HCT116 (cell line): ENCODE data around the gene SF3A2.

Source experiments
- EZH2phosphoT487 ChIP-seq: fragments of 200-600 bp; IDR thresholded peaks from 2 replicates; pipeline ENCODE4 v1.6.1; 2018; ENCODE audit warnings: antibody characterized with exemption, borderline replicate concordance
- JUND ChIP-seq: IDR thresholded peaks from 2 replicates; pipeline ENCODE4 v1.6.1; 2012
- POLR2A ChIP-seq: IDR thresholded peaks from 2 replicates; pipeline ENCODE4 v1.7.0; 2011; ENCODE audit warnings: borderline replicate concordance; ENCODE audit not compliant: insufficient read depth, insufficient read length; ENCODE audit errors: extremely low read depth
- POLR2AphosphoS5 ChIP-seq: IDR thresholded peaks from 2 replicates; pipeline ENCODE4 v1.6.1; 2011; ENCODE audit warnings: mild to moderate bottlenecking, low read depth, low read length, moderate library complexity
- RAD21 ChIP-seq: IDR thresholded peaks from 2 replicates; pipeline ENCODE4 v1.6.1; 2012; ENCODE audit warnings: low read depth, mild to moderate bottlenecking
- SIN3A ChIP-seq: IDR thresholded peaks from 2 replicates; pipeline ENCODE4 v1.6.1; 2012; ENCODE audit warnings: low read depth
- SP1 ChIP-seq: IDR thresholded peaks from 2 replicates; pipeline ENCODE4 v1.6.1; 2012; ENCODE audit warnings: low read depth
- TF ChIP-seq, protein P1 (sequence below), 3 experiments: fragments of 200-600 bp in 1 of 3; sonication (generic) in 1 of 3; IDR thresholded peaks in 2 of 3; conservative IDR thresholded peaks in 1 of 3; 2 replicates each; pipeline ENCODE4 v1.5.1; 2012 to 2017; ENCODE audit warnings: low read depth in 2 of 3, low read length in 2 of 3, antibody characterized with exemption in 1 of 3, borderline replicate concordance in 1 of 3, control low read depth in 1 of 3, mild to moderate bottlenecking in 1 of 3, mixed read lengths in 1 of 3, mixed run types in 1 of 3, moderate library complexity in 1 of 3; ENCODE audit not compliant: insufficient read depth in 1 of 3
- TF ChIP-seq, protein P2 (sequence below): IDR thresholded peaks from 2 replicates; pipeline ENCODE4 v1.6.1; 2012; ENCODE audit warnings: low read depth
- TF ChIP-seq, protein P3 (sequence below): IDR thresholded peaks from 2 replicates; pipeline ENCODE4 v1.6.1; 2012

DNA sequence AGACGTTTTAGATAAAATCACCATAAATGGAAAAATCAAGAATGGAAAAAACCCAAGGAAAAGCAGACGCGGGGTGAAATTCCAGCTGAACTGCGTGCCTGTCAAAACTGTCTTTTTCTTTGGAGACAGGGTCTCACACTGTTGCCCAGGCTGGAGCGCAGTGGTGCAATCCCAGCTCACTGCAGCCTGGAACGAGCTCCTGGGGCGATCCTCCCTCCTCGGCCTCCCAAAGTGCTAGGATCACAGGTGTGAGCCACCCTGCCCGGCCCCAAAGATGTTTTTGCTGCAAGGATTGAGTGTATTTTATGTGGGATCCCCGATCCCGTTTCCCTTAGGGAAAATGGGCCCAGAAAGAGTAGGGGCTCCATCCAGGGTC, 46.2 kb downstream of the SF3A2 start:
- TF ChIP-seq, protein P1, sequence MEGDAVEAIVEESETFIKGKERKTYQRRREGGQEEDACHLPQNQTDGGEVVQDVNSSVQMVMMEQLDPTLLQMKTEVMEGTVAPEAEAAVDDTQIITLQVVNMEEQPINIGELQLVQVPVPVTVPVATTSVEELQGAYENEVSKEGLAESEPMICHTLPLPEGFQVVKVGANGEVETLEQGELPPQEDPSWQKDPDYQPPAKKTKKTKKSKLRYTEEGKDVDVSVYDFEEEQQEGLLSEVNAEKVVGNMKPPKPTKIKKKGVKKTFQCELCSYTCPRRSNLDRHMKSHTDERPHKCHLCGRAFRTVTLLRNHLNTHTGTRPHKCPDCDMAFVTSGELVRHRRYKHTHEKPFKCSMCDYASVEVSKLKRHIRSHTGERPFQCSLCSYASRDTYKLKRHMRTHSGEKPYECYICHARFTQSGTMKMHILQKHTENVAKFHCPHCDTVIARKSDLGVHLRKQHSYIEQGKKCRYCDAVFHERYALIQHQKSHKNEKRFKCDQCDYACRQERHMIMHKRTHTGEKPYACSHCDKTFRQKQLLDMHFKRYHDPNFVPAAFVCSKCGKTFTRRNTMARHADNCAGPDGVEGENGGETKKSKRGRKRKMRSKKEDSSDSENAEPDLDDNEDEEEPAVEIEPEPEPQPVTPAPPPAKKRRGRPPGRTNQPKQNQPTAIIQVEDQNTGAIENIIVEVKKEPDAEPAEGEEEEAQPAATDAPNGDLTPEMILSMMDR (IDR thresholded peaks at IDR 0.05 in 2 of 3, conservative IDR thresholded peaks at IDR 0.05 in 1 of 3; ENCODE audit: borderline replicate concordance in 1 of 3, insufficient read depth in 1 of 3, low read depth in 2 of 3, low read length in 2 of 3), result no peak
- TF ChIP-seq POLR2A (no peak), EZH2phosphoT487 (no peak), POLR2AphosphoS5 (no peak), RAD21 (no peak), SIN3A (no peak), SP1 (no peak), JUND (no peak)
- TF ChIP-seq, protein P2, sequence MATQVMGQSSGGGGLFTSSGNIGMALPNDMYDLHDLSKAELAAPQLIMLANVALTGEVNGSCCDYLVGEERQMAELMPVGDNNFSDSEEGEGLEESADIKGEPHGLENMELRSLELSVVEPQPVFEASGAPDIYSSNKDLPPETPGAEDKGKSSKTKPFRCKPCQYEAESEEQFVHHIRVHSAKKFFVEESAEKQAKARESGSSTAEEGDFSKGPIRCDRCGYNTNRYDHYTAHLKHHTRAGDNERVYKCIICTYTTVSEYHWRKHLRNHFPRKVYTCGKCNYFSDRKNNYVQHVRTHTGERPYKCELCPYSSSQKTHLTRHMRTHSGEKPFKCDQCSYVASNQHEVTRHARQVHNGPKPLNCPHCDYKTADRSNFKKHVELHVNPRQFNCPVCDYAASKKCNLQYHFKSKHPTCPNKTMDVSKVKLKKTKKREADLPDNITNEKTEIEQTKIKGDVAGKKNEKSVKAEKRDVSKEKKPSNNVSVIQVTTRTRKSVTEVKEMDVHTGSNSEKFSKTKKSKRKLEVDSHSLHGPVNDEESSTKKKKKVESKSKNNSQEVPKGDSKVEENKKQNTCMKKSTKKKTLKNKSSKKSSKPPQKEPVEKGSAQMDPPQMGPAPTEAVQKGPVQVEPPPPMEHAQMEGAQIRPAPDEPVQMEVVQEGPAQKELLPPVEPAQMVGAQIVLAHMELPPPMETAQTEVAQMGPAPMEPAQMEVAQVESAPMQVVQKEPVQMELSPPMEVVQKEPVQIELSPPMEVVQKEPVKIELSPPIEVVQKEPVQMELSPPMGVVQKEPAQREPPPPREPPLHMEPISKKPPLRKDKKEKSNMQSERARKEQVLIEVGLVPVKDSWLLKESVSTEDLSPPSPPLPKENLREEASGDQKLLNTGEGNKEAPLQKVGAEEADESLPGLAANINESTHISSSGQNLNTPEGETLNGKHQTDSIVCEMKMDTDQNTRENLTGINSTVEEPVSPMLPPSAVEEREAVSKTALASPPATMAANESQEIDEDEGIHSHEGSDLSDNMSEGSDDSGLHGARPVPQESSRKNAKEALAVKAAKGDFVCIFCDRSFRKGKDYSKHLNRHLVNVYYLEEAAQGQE, result no peak
- TF ChIP-seq, protein P3, sequence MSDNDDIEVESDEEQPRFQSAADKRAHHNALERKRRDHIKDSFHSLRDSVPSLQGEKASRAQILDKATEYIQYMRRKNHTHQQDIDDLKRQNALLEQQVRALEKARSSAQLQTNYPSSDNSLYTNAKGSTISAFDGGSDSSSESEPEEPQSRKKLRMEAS, result no peak
